Endothelial cell of umbilical vein (primary cell): ENCODE measurements around the gene DAZL. TPM values are rescaled to one million over a fixed set of nuclear protein-coding genes. Genes with fewer than 3 reads are reported as not detected.

Source experiments
- BruUV-seq: library from RNA; stranded (reverse); fragments of 400-500 nt; replicated peaks from 2 replicates; lab custom pipeline; 2021; lab: Mats Ljungman, UMichigan
- CTCF ChIA-PET: fragments of 300-600, 350-600 bp; sonication (Branson Sonifier 250); formaldehyde crosslinking; loops from one replicate; lab custom pipeline; 2021; ENCODE audit warnings: antibody characterized with exemption, inconsistent platforms; lab: Charles Lee
- POLR2A ChIA-PET: fragments of 300-600, 350-600 bp; sonication (Branson Sonifier 250); formaldehyde crosslinking; loops from one replicate; lab custom pipeline; 2021; ENCODE audit warnings: antibody characterized with exemption, inconsistent platforms; lab: Charles Lee
- DNase-seq: peaks from one replicate; pipeline ENCODE4 v3.0.0-alpha.2; 2011; ENCODE audit warnings: low read depth, low spot score
- FAIRE-seq: peaks from 2 replicates; lab custom pipeline; 2011; peaks lifted over from hg19 to GRCh38; lab: Jason Lieb, UNC
- H2AFZ ChIP-seq: 2 replicates; pipeline ENCODE4 v1.6.0; 2012; ENCODE audit warnings: low read depth, low read length, control low read depth, inconsistent platforms
- H3K27ac ChIP-seq: 2 replicates; pipeline ENCODE4 v1.5.1; 2011; ENCODE audit warnings: low read depth, mild to moderate bottlenecking, control low read depth, low read length, moderate library complexity; ENCODE audit not compliant: insufficient read depth
- H3K27me3 ChIP-seq, 2 experiments: 2 replicates each; pipeline versions ENCODE4 v1.6.0 to v1.6.1; 2011; ENCODE audit warnings: low read length in 2 of 2, mixed read lengths in 1 of 2; ENCODE audit not compliant: control insufficient read depth in 2 of 2, insufficient read depth in 2 of 2
- H3K36me3 ChIP-seq, 2 experiments: 2 replicates in 1 of 2; 3 replicates in 1 of 2; pipeline ENCODE4 v1.5.1; 2011; ENCODE audit warnings: low read length in 2 of 2, mild to moderate bottlenecking in 1 of 2, moderate library complexity in 1 of 2; ENCODE audit not compliant: control insufficient read depth in 2 of 2, insufficient read depth in 2 of 2; ENCODE audit errors: extremely low read depth in 1 of 2
- H3K4me1 ChIP-seq: 3 replicates; pipeline ENCODE4 v1.5.1; 2011; ENCODE audit warnings: mild to moderate bottlenecking, low read length; ENCODE audit not compliant: control insufficient read depth, insufficient read depth; ENCODE audit errors: extremely low read depth
- H3K4me2 ChIP-seq: 2 replicates; pipeline ENCODE4 v1.6.1; 2011; ENCODE audit warnings: low read length, control low read depth, mixed read lengths; ENCODE audit not compliant: insufficient read depth
- H3K4me3 ChIP-seq, 3 experiments: fragments of 200-600 bp in 1 of 3; sonication (generic), shearing (Covaris generic) in 1 of 3; replicated peaks in 1 of 3; 2 replicates each; pipeline ENCODE4 v1.5.1; 2011 to 2016; ENCODE audit warnings: control low read depth in 3 of 3, low read length in 3 of 3, mild to moderate bottlenecking in 2 of 3, inconsistent platforms in 1 of 3, low read depth in 1 of 3, moderate library complexity in 1 of 3; ENCODE audit not compliant: insufficient read depth in 1 of 3
- H3K79me2 ChIP-seq: 2 replicates; pipeline ENCODE4 v1.6.0; 2012; ENCODE audit warnings: low read length, inconsistent platforms; ENCODE audit not compliant: control insufficient read depth, insufficient read depth
- H3K9ac ChIP-seq: replicated peaks from 2 replicates; pipeline ENCODE3; 2011; ENCODE audit warnings: low read length, control low read depth; ENCODE audit not compliant: insufficient read depth; ENCODE audit errors: extremely low read depth
- H3K9me1 ChIP-seq: replicated peaks from 3 replicates; pipeline ENCODE4 v1.6.0; 2011; ENCODE audit warnings: mild to moderate bottlenecking, low read length; ENCODE audit not compliant: control insufficient read depth, insufficient read depth; ENCODE audit errors: extremely low read depth
- H3K9me3 ChIP-seq: replicated peaks from 2 replicates; pipeline ENCODE4 v1.5.1; 2012; ENCODE audit warnings: low read length, inconsistent platforms; ENCODE audit not compliant: control insufficient read depth, insufficient read depth
- H4K20me1 ChIP-seq: replicated peaks from 2 replicates; pipeline ENCODE3; 2011; ENCODE audit warnings: mild to moderate bottlenecking, low read length; ENCODE audit not compliant: control insufficient read depth, insufficient read depth; ENCODE audit errors: extremely low read depth
- EZH2 ChIP-seq: IDR thresholded peaks from 2 replicates; pipeline ENCODE4 v1.6.1; 2012; ENCODE audit warnings: borderline replicate concordance, low read depth, mild to moderate bottlenecking, moderate library complexity, low read length, inconsistent platforms; ENCODE audit not compliant: severe bottlenecking
- FOS ChIP-seq: IDR thresholded peaks from 2 replicates; pipeline ENCODE4 v1.6.1; 2011; ENCODE audit warnings: mild to moderate bottlenecking, low read length, moderate library complexity, borderline replicate concordance; ENCODE audit not compliant: insufficient read depth
- GATA2 ChIP-seq: IDR thresholded peaks from 2 replicates; pipeline ENCODE4 v1.7.0; 2011; ENCODE audit warnings: low read depth, mild to moderate bottlenecking, moderate library complexity, mixed read lengths, low read length; ENCODE audit not compliant: insufficient read length, insufficient read depth
- JUN ChIP-seq: IDR thresholded peaks from 2 replicates; pipeline ENCODE4 v1.6.1; 2011; ENCODE audit warnings: borderline replicate concordance, low read depth; ENCODE audit not compliant: insufficient read length, insufficient read depth
- MYC ChIP-seq: IDR thresholded peaks from one replicate; pipeline ENCODE4 v1.6.1; 2011; ENCODE audit warnings: mild to moderate bottlenecking, low read depth, low read length
- POLR2A ChIP-seq: IDR thresholded peaks from 2 replicates; pipeline ENCODE4 v1.6.1; 2012; ENCODE audit warnings: low read depth, mild to moderate bottlenecking, control low read depth, low read length
- POLR2AphosphoS5 ChIP-seq: IDR thresholded peaks from 2 replicates; pipeline ENCODE4 v1.6.1; 2012; ENCODE audit warnings: low read depth, mild to moderate bottlenecking, control low read depth, low read length, moderate library complexity; ENCODE audit not compliant: insufficient read depth
- dilution Hi-C: fragments of 300-500 bp; cut with MboI; formaldehyde crosslinking; loops from one replicate; pipeline ENCODE4 v1.15.0; 2019; ENCODE audit warnings: low sequenced_read_pairs; ENCODE audit not compliant: extremely low pct_ligation_motif_present
- intact Hi-C: fragments of 100-400 bp; cut with micrococcal nuclease; formaldehyde crosslinking; loops from one replicate; pipeline ENCODE4 v1.10.0; 2022
- polyA plus RNA-seq, 4 experiments: library from polyadenylated mRNA; depleted of rRNA in 3 of 4; stranded (reverse) in 3 of 4; unstranded in 1 of 4; fragments of >200 nt; gene quantifications; 2 replicates each; pipeline versions ENCODE4 v1.2.1 to v1.2.3, GENCODE V29; 2011 to 2012; ENCODE audit warnings: missing spikeins in 1 of 4
- total RNA-seq: library from RNA; stranded (reverse); gene quantifications from 2 replicates; pipeline ENCODE4 v1.2.3, GENCODE V29; 2021
- TF ChIP-seq, protein P1 (sequence below), 2 donors: IDR thresholded peaks; 1 replicate in 1 of 2; 2 replicates in 1 of 2; pipeline ENCODE4 v1.5.1; 2011; ENCODE audit warnings: low read length in 2 of 2, mild to moderate bottlenecking in 2 of 2, moderate library complexity in 2 of 2, control low read depth in 1 of 2, inconsistent platforms in 1 of 2, low read depth in 1 of 2; ENCODE audit not compliant: insufficient read depth in 1 of 2; ENCODE audit errors: extremely low read depth in 1 of 2
- TF ChIP-seq, protein P2 (sequence below): IDR thresholded peaks from 2 replicates; pipeline ENCODE4 v1.6.1; 2011; ENCODE audit not compliant: insufficient read depth, insufficient read length

Gene DAZL
- total and polyA plus RNA-seq, 2 donors (not counting 3 experiments of a cell fraction or from before 2014, with no cell fraction given): not detected

DNA sequence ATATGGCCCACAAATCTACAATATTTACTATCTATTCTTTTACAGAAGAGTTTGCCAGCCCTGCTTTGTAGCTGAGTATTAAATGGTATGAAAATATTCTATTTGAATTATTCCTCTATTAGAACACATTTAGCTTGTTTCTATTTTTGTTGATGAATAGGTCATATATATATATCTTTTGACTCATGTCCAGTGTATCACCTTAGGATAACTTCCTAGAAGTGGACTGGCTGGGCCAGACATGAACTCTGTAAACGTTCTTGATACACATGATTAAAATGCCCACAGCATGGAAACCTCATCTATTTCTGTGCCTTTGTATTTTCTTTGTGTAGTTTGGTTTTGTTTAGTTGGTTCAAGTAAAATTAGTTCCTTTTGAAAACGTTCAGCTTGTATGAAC is 37.1 kb downstream of the DAZL start:
- ChIA-PET POLR2A (interaction anchor here (0.6 kb wide), 1 partner anchor 1034 kb away, joined by 3 read pairs; no protein-coding TSS in a partner anchor), CTCF (no interaction called here)
- Histone ChIP-seq H3K4me1 (no peaks in the 10 kb centered on the region), H4K20me1 (no peaks in the 10 kb centered on the region), H3K27me3 (no peaks in the 10 kb centered on the region), H2AFZ (no peak overlapping the region), H3K4me2 (no peak overlapping the region), H3K4me3 (no peak overlapping the region), H3K9me1 (no peaks in the 10 kb centered on the region), H3K79me2 (no peaks in the 10 kb centered on the region), H3K9me3 (no peaks in the 10 kb centered on the region), H3K27ac (no peak overlapping the region), H3K36me3 (no peaks in the 10 kb centered on the region), H3K9ac (no peak overlapping the region)
- no peak for TF ChIP-seq POLR2AphosphoS5
- no peak for TF ChIP-seq FOS
- no peak for TF ChIP-seq JUN
- TF ChIP-seq, protein P1, sequence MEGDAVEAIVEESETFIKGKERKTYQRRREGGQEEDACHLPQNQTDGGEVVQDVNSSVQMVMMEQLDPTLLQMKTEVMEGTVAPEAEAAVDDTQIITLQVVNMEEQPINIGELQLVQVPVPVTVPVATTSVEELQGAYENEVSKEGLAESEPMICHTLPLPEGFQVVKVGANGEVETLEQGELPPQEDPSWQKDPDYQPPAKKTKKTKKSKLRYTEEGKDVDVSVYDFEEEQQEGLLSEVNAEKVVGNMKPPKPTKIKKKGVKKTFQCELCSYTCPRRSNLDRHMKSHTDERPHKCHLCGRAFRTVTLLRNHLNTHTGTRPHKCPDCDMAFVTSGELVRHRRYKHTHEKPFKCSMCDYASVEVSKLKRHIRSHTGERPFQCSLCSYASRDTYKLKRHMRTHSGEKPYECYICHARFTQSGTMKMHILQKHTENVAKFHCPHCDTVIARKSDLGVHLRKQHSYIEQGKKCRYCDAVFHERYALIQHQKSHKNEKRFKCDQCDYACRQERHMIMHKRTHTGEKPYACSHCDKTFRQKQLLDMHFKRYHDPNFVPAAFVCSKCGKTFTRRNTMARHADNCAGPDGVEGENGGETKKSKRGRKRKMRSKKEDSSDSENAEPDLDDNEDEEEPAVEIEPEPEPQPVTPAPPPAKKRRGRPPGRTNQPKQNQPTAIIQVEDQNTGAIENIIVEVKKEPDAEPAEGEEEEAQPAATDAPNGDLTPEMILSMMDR (IDR thresholded peaks at IDR 0.05; ENCODE audit: extremely low read depth in 1 of 2, insufficient read depth in 1 of 2, low read depth in 1 of 2, low read length in 2 of 2): no peak
- TF ChIP-seq POLR2A: no peak
- TF ChIP-seq GATA2: no peak
- TF ChIP-seq, protein P2, sequence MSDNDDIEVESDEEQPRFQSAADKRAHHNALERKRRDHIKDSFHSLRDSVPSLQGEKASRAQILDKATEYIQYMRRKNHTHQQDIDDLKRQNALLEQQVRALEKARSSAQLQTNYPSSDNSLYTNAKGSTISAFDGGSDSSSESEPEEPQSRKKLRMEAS: no peak
- TF ChIP-seq EZH2: no peak
- TF ChIP-seq MYC: no peak
- BruUV-seq: no TSS peak
- intact Hi-C loops: no loop called here
- dilution Hi-C loops: no loop called here
- FAIRE-seq (no peak), DNase-seq (no peak)
